K562 (cell line): ENCODE measurements around the gene KDELR3. TPM values are rescaled to one million over a fixed set of nuclear protein-coding genes. Genes with fewer than 3 reads are reported as not detected.

Experiments used
- BACH1 ChIP-seq: fragments of 200-800 bp; sonication (Bioruptor generic); IDR thresholded peaks from 2 replicates; pipeline ENCODE4 v1.6.1; 2016; ENCODE audit warnings: missing genetic modification characterization, missing compliant biosample characterization
- CBX3 ChIP-seq, 2 experiments: IDR thresholded peaks; 1 replicate in 1 of 2; 2 replicates in 1 of 2; pipeline ENCODE4 v1.6.1; 2012; ENCODE audit warnings: inconsistent platforms in 2 of 2, low read length in 2 of 2, borderline replicate concordance in 1 of 2, control low read depth in 1 of 2
- EGR1 ChIP-seq: fragments of 450-650 bp; conservative IDR thresholded peaks from 2 replicates; pipeline ENCODE4 v1.6.1; 2017; ENCODE audit warnings: mild to moderate bottlenecking
- ETS2 ChIP-seq: IDR thresholded peaks from 2 replicates; pipeline ENCODE4 v1.6.1; 2016; ENCODE audit warnings: borderline replicate concordance, missing genetic modification characterization, mild to moderate bottlenecking, moderate library complexity, missing compliant biosample characterization; ENCODE audit not compliant: poor library complexity, severe bottlenecking
- GABPA ChIP-seq: fragments of 200-800 bp; sonication (Bioruptor generic); conservative IDR thresholded peaks from 2 replicates; pipeline ENCODE4 v1.6.1; 2016; ENCODE audit warnings: low read depth, missing genetic modification characterization, missing compliant biosample characterization
- GMEB1 ChIP-seq: fragments of 250-450 bp; sonication (Bioruptor Pico); IDR thresholded peaks from 2 replicates; pipeline ENCODE4 v1.4.0; 2020; ENCODE audit warnings: mild to moderate bottlenecking
- HDAC3 ChIP-seq: fragments of 450-650 bp; IDR thresholded peaks from 2 replicates; pipeline ENCODE4 v1.6.1; 2018; ENCODE audit warnings: borderline replicate concordance, mild to moderate bottlenecking, moderate library complexity; ENCODE audit not compliant: partially characterized antibody
- ILK ChIP-seq: fragments of 450-650 bp; IDR thresholded peaks from 2 replicates; pipeline ENCODE4 v1.6.1; 2016; ENCODE audit warnings: missing genetic modification characterization, low read depth, mild to moderate bottlenecking, missing compliant biosample characterization, moderate library complexity, borderline replicate concordance
- IRF1 ChIP-seq: sonication (generic); formaldehyde crosslinking; IDR thresholded peaks from 2 replicates; pipeline ENCODE4 v1.8.0; 2022; ENCODE audit warnings: missing genetic modification reagents, mild to moderate bottlenecking, borderline replicate concordance
- NR2C2 ChIP-seq, 2 experiments: fragments of 200-800 bp in 1 of 2; sonication (Bioruptor generic) in 1 of 2; sonication (generic) in 1 of 2; formaldehyde crosslinking in 1 of 2; IDR thresholded peaks; 2 replicates each; pipeline versions ENCODE4 v1.6.1 to v1.8.0; 2016 to 2022; ENCODE audit warnings: mild to moderate bottlenecking in 1 of 2, missing compliant biosample characterization in 1 of 2, missing genetic modification characterization in 1 of 2, missing genetic modification reagents in 1 of 2
- PRPF4 ChIP-seq: fragments of 200-400 bp; formaldehyde crosslinking; IDR thresholded peaks from one replicate; pipeline ENCODE4 v1.6.1; 2017; ENCODE audit warnings: low read length, low read depth, mild to moderate bottlenecking; ENCODE audit not compliant: insufficient read depth, poor library complexity, severe bottlenecking
- SNIP1 ChIP-seq: fragments of 450-650 bp; IDR thresholded peaks from 2 replicates; pipeline ENCODE4 v1.7.1; 2017; ENCODE audit warnings: low read depth, mild to moderate bottlenecking
- TBP ChIP-seq: optimal IDR thresholded peaks from 2 replicates; pipeline ENCODE3; 2011; ENCODE audit warnings: low read depth, low read length, improper control_type of control experiment
- polyA plus RNA-seq, 8 experiments: library from polyadenylated mRNA; depleted of rRNA in 4 of 8; stranded (reverse) in 5 of 8; unstranded in 3 of 8; fragments of >200 nt; fragmentation: Nextera tagmentation in 2 of 8; fragmentation: Illumina TruSeq in 1 of 8; extraction: Ambion mirVana in 2 of 8; extraction: Trizol in 1 of 8; gene quantifications; 2 replicates each; pipeline versions ENCODE4 v1.2.1 to v1.2.3, GENCODE V29; 2011 to 2014; ENCODE audit warnings: inconsistent platforms in 1 of 8, missing spikeins in 1 of 8
- total RNA-seq, 7 experiments: library from RNA; depleted of rRNA in 6 of 7; stranded (reverse); fragments of >200 nt in 6 of 7; fragmentation: Illumina TruSeq in 2 of 7; extraction: Trizol in 2 of 7; gene quantifications; 2 replicates each; pipeline versions ENCODE4 v1.2.1 to v1.2.3, GENCODE V29; 2011 to 2021; ENCODE audit warnings: low replicate concordance in 1 of 7
- TF ChIP-seq, protein P1 (sequence below), 3 experiments: fragments of 200-800 bp in 1 of 3; fragments of 250-450 bp in 1 of 3; fragments of 450-650 bp in 1 of 3; sonication (Bioruptor Pico) in 1 of 3; sonication (Bioruptor generic) in 1 of 3; formaldehyde crosslinking in 1 of 3; IDR thresholded peaks; 2 replicates each; pipeline versions ENCODE4 v1.6.1 to v1.8.0; 2016 to 2022; ENCODE audit warnings: mild to moderate bottlenecking in 2 of 3, missing genetic modification characterization in 2 of 3, missing compliant biosample characterization in 1 of 3, moderate library complexity in 1 of 3
- TF ChIP-seq, protein P2 (sequence below): fragments of 250-450 bp; sonication (Bioruptor Pico); IDR thresholded peaks from 2 replicates; pipeline ENCODE4 v1.8.0; 2022; ENCODE audit warnings: moderate library complexity, mild to moderate bottlenecking, inconsistent platforms

The KDELR3 gene
- total and polyA plus RNA-seq, 9 of the 15 experiments (the other 6 are each of a cell fraction or from before 2014, with no cell fraction given) = 7.1 to 44.8 (median 9.6) TPM

GRCh38 chr22:38506118-38506962 lies 38.4 kb downstream of the KDELR3 start, which contains the start of gene DDX17 (continued):
- TF ChIP-seq GMEB1 (no peak; the same call in 1 of the 2 replicates), TBP (peak; percentile 90), EGR1 (peak; percentile 55), ILK (tag) (no peak), CBX3 (IDR thresholded peaks at IDR 0.05; ENCODE audit: borderline replicate concordance in 1 of 2, low read length in 2 of 2) (no peak), BACH1 (tag) (peak; percentile 55; the same call in 1 of the 2 replicates), HDAC3 (peak; percentile 100), SNIP1 (no peak), ETS2 (tag) (no peak), NR2C2 (CRISPR knock-in tag; IDR thresholded peaks at IDR 0.05) (no peak), NR2C2 (tag; IDR thresholded peaks at IDR 0.05) (peak; percentile 72; the same call in 1 of the 2 replicates), GABPA (tag) (peak; percentile 51), PRPF4 (no peak), IRF1 (CRISPR knock-in tag) (no peak)
- TF ChIP-seq, protein P1, sequence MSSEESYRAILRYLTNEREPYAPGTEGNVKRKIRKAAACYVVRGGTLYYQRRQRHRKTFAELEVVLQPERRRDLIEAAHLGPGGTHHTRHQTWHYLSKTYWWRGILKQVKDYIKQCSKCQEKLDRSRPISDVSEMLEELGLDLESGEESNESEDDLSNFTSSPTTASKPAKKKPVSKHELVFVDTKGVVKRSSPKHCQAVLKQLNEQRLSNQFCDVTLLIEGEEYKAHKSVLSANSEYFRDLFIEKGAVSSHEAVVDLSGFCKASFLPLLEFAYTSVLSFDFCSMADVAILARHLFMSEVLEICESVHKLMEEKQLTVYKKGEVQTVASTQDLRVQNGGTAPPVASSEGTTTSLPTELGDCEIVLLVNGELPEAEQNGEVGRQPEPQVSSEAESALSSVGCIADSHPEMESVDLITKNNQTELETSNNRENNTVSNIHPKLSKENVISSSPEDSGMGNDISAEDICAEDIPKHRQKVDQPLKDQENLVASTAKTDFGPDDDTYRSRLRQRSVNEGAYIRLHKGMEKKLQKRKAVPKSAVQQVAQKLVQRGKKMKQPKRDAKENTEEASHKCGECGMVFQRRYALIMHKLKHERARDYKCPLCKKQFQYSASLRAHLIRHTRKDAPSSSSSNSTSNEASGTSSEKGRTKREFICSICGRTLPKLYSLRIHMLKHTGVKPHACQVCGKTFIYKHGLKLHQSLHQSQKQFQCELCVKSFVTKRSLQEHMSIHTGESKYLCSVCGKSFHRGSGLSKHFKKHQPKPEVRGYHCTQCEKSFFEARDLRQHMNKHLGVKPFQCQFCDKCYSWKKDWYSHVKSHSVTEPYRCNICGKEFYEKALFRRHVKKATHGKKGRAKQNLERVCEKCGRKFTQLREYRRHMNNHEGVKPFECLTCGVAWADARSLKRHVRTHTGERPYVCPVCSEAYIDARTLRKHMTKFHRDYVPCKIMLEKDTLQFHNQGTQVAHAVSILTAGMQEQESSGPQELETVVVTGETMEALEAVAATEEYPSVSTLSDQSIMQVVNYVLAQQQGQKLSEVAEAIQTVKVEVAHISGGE (CRISPR knock-in tag; IDR thresholded peaks at IDR 0.05) = no peak
- TF ChIP-seq, protein P2, sequence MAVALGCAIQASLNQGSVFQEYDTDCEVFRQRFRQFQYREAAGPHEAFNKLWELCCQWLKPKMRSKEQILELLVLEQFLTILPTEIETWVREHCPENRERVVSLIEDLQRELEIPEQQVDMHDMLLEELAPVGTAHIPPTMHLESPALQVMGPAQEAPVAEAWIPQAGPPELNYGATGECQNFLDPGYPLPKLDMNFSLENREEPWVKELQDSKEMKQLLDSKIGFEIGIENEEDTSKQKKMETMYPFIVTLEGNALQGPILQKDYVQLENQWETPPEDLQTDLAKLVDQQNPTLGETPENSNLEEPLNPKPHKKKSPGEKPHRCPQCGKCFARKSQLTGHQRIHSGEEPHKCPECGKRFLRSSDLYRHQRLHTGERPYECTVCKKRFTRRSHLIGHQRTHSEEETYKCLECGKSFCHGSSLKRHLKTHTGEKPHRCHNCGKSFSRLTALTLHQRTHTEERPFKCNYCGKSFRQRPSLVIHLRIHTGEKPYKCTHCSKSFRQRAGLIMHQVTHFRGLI (CRISPR knock-in tag) = no peak
